Measurements from ENCODE around the gene IKZF2. TPM values are rescaled to one million over a fixed set of nuclear protein-coding genes. Genes with fewer than 3 reads are reported as not detected.

IKZF2 gene
- total RNA-seq, 1 donor from 2014 or later, result 18.9 TPM

GRCh38 chr2:212991120-212991519 lies 160.3 kb downstream of the IKZF2 start:
- H3K36me3 Mint-ChIP-seq (ENCODE audit: unreplicated experiment), result peaks cover 25% of the 10 kb centered on the region
- TF ChIP-seq CTCF (IDR thresholded peaks at IDR 0.05), result no peak
- H3K27me3 Mint-ChIP-seq (ENCODE audit: unreplicated experiment), result no peaks in the 10 kb centered on the region
- no peak for DNase-seq (ENCODE audit: extremely low spot score, unreplicated experiment)
- no peak overlapping the region for H3K4me3 Mint-ChIP-seq (ENCODE audit: unreplicated experiment)
- peaks cover 20% of the 10 kb centered on the region for H3K4me1 Mint-ChIP-seq (ENCODE audit: unreplicated experiment)
- no peak overlapping the region for H3K27ac Mint-ChIP-seq (ENCODE audit: unreplicated experiment)
- peaks cover 6% of the 10 kb centered on the region for H3K9me3 Mint-ChIP-seq (ENCODE audit: unreplicated experiment)

- no peak for DNase-seq (ENCODE audit: extremely low spot score, unreplicated experiment)
Measured at GRCh38 chr2:212990697-212991096, 160.7 kb downstream of the IKZF2 start.

GRCh38 chr2:212987492-212987891 lies 163.9 kb downstream of the IKZF2 start:
- TF ChIP-seq CTCF (IDR thresholded peaks at IDR 0.05), result no peak
- Mint-ChIP-seq H3K4me3 (ENCODE audit: unreplicated experiment) (no peak overlapping the region), H3K27ac (ENCODE audit: unreplicated experiment) (no peak overlapping the region), H3K9me3 (ENCODE audit: unreplicated experiment) (peaks cover 1% of the 10 kb centered on the region), H3K36me3 (ENCODE audit: unreplicated experiment) (peaks cover 20% of the 10 kb centered on the region), H3K27me3 (ENCODE audit: unreplicated experiment) (no peaks in the 10 kb centered on the region), H3K4me1 (ENCODE audit: unreplicated experiment) (peaks cover under 1% of the 10 kb centered on the region)
- no peak for DNase-seq (ENCODE audit: extremely low spot score, unreplicated experiment)

More at GRCh38 chr2:212990697-212991096, 160.7 kb downstream of the IKZF2 start:
- Mint-ChIP-seq H3K9me3 (ENCODE audit: unreplicated experiment) (peaks cover 6% of the 10 kb centered on the region), H3K27ac (ENCODE audit: unreplicated experiment) (no peak overlapping the region), H3K36me3 (ENCODE audit: unreplicated experiment) (peaks cover 25% of the 10 kb centered on the region), H3K4me3 (ENCODE audit: unreplicated experiment) (no peak overlapping the region), H3K27me3 (ENCODE audit: unreplicated experiment) (no peaks in the 10 kb centered on the region), H3K4me1 (ENCODE audit: unreplicated experiment) (peaks cover 16% of the 10 kb centered on the region)
- TF ChIP-seq CTCF (IDR thresholded peaks at IDR 0.05), result no peak

GRCh38 chr2:212984129-212984528 lies 167.3 kb downstream of the IKZF2 start:
- no peak for DNase-seq (ENCODE audit: extremely low spot score, unreplicated experiment)
- TF ChIP-seq CTCF (IDR thresholded peaks at IDR 0.05), result no peak
- Mint-ChIP-seq H3K9me3 (ENCODE audit: unreplicated experiment) (no peaks in the 10 kb centered on the region), H3K4me1 (ENCODE audit: unreplicated experiment) (peaks cover 5% of the 10 kb centered on the region), H3K27ac (ENCODE audit: unreplicated experiment) (no peak overlapping the region), H3K36me3 (ENCODE audit: unreplicated experiment) (peaks cover 21% of the 10 kb centered on the region), H3K4me3 (ENCODE audit: unreplicated experiment) (no peak overlapping the region), H3K27me3 (ENCODE audit: unreplicated experiment) (no peaks in the 10 kb centered on the region)

GRCh38 chr2:212979799-212980198 lies 171.6 kb downstream of the IKZF2 start:
- Mint-ChIP-seq H3K4me1 (ENCODE audit: unreplicated experiment) (peaks cover 11% of the 10 kb centered on the region), H3K27me3 (ENCODE audit: unreplicated experiment) (no peaks in the 10 kb centered on the region), H3K4me3 (ENCODE audit: unreplicated experiment) (no peak overlapping the region), H3K36me3 (ENCODE audit: unreplicated experiment) (peaks cover 14% of the 10 kb centered on the region), H3K27ac (ENCODE audit: unreplicated experiment) (no peak overlapping the region), H3K9me3 (ENCODE audit: unreplicated experiment) (no peaks in the 10 kb centered on the region)
- DNase-seq (ENCODE audit: extremely low spot score, unreplicated experiment), result no peak
- TF ChIP-seq CTCF (IDR thresholded peaks at IDR 0.05), result no peak

Measured in osteocyte (in vitro differentiated cells).